ENCODE data around the gene DGKI. TPM values are rescaled to one million over a fixed set of nuclear protein-coding genes. Genes with fewer than 3 reads are reported as not detected.

Gene DGKI
- total RNA-seq, 4 donors from 2014 or later: 0.42 to 6.2 (median 2.0) TPM

DNA sequence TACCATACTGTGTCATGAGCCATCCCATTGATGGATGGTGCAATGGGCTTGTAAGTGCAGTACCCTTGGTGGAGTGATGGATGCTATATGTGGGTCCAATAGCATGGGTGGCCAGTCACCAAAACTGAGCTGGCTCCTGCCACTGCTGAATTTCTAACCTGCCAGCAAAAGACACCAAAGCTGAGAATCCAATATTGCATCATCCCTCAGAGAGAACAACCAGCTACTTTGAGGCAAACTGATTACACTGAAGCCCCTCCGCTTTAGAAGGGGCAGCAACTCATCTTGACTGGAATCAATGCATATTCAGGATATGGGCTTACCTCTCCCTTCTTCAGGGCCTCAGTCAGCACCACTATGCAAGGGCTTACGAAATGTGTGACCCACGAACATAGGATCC, 211.6 kb downstream of the DGKI start:
- Histone ChIP-seq H3K27me3 (peaks cover under 1% of the 10 kb centered on the region), H3K27ac (no peak overlapping the region), H3K9me3 (no peaks in the 10 kb centered on the region), H3K4me1 (no peaks in the 10 kb centered on the region), H3K36me3 (no peaks in the 10 kb centered on the region), H3K4me3 (no peak overlapping the region)
- 94% methylated on average over 3 of the region's 3 CpGs for WGBS
- no peak for DNase-seq (ENCODE audit: low spot score in 2 of 2)
- TF ChIP-seq POLR2AphosphoS5 (IDR thresholded peaks at IDR 0.05) (no peak), POLR2A (IDR thresholded peaks at IDR 0.05) (no peak), EP300 (IDR thresholded peaks at IDR 0.05) (no peak)
- TF ChIP-seq, protein P1, sequence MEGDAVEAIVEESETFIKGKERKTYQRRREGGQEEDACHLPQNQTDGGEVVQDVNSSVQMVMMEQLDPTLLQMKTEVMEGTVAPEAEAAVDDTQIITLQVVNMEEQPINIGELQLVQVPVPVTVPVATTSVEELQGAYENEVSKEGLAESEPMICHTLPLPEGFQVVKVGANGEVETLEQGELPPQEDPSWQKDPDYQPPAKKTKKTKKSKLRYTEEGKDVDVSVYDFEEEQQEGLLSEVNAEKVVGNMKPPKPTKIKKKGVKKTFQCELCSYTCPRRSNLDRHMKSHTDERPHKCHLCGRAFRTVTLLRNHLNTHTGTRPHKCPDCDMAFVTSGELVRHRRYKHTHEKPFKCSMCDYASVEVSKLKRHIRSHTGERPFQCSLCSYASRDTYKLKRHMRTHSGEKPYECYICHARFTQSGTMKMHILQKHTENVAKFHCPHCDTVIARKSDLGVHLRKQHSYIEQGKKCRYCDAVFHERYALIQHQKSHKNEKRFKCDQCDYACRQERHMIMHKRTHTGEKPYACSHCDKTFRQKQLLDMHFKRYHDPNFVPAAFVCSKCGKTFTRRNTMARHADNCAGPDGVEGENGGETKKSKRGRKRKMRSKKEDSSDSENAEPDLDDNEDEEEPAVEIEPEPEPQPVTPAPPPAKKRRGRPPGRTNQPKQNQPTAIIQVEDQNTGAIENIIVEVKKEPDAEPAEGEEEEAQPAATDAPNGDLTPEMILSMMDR (IDR thresholded peaks at IDR 0.05): no peak

DNA sequence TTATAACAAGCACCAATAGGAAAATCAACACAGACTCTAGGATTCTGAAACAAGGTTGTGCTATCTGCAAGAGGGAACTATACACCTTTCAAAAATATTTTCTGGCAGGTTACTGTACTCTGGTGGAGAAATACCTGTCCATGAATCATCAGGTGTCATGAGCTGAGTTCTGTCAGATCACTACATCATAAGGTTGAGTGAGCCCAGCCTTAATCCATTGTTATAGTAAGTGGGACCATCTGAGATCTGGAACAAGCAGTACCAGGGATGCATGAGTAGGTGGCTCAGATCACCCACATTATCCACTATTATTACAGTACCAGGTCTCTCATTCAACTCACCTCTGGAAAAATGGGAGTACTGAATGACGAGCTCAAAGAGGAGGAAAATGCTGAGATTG, 212.4 kb downstream of the DGKI start:
- H3K27ac ChIP-seq: no peak overlapping the region
- H3K4me1 ChIP-seq: no peaks in the 10 kb centered on the region
- H3K9me3 ChIP-seq: no peaks in the 10 kb centered on the region
- H3K27me3 ChIP-seq: no peaks in the 10 kb centered on the region
- TF ChIP-seq, protein P1 (IDR thresholded peaks at IDR 0.05): no peak
- TF ChIP-seq POLR2A (IDR thresholded peaks at IDR 0.05) (no peak), POLR2AphosphoS5 (IDR thresholded peaks at IDR 0.05) (no peak), EP300 (IDR thresholded peaks at IDR 0.05) (no peak)
- WGBS: 85% methylated on average over 1 of the region's 1 CpG
- H3K36me3 ChIP-seq: no peaks in the 10 kb centered on the region
- DNase-seq (ENCODE audit: low spot score in 2 of 2): no peak
- no peak overlapping the region for H3K4me3 ChIP-seq

DNA sequence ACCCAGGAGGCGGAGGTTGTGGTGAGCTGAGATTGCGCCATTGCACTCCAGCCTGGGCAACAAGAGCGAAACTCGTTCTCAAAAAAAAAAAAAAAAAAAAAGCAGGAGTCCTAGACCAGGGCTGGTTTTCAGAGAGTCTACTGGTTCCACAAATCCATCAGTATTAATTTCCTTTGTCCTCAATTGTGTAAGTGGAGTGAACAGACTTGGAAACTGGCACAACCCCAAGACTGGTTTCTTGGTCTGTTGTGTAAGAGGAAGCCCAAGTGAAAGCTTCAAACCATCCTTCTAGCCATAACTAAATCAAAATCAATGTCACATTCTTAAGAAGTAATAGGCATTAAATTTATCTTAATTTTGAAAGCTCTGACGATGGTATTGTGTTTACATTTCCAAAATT, 213.6 kb downstream of the DGKI start:
- Histone ChIP-seq H3K4me3 (no peak overlapping the region), H3K36me3 (no peaks in the 10 kb centered on the region), H3K9me3 (no peaks in the 10 kb centered on the region), H3K4me1 (no peaks in the 10 kb centered on the region), H3K27ac (no peak overlapping the region), H3K27me3 (peaks cover 4% of the 10 kb centered on the region)
- no peak for DNase-seq (ENCODE audit: low spot score in 2 of 2)
- TF ChIP-seq, protein P1 (IDR thresholded peaks at IDR 0.05): no peak
- TF ChIP-seq POLR2A (IDR thresholded peaks at IDR 0.05): no peak
- no peak for TF ChIP-seq EP300 (IDR thresholded peaks at IDR 0.05)
- no peak for TF ChIP-seq POLR2AphosphoS5 (IDR thresholded peaks at IDR 0.05)
- 85% methylated on average over 5 of the region's 5 CpGs for WGBS

DNA sequence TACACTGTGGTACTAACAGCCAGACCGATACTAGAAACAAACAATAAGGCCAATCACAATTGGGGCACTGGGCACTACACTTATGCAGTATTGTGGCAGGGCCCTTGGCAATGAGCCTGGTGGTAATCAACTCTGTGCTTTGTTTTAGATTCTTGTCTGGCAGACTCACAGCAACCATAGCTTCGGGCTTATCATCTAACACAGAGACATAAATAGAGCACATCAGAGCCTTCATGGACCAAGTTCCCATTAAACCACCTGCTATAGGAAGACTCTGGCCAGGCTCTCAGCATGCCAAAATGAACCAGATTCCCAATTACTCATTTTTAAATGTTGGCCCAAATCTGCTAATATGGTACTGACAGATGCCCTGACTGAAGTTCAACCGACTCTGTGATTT, 218.6 kb downstream of the DGKI start:
- DNase-seq (ENCODE audit: low spot score in 2 of 2): no peak
- TF ChIP-seq POLR2A (IDR thresholded peaks at IDR 0.05): no peak
- TF ChIP-seq EP300 (IDR thresholded peaks at IDR 0.05): no peak
- Histone ChIP-seq H3K4me3 (no peak overlapping the region), H3K36me3 (no peaks in the 10 kb centered on the region), H3K27ac (no peak overlapping the region), H3K27me3 (peaks cover 8% of the 10 kb centered on the region), H3K4me1 (no peaks in the 10 kb centered on the region), H3K9me3 (no peaks in the 10 kb centered on the region)
- WGBS: 54% methylated on average over 3 of the region's 3 CpGs

DNA sequence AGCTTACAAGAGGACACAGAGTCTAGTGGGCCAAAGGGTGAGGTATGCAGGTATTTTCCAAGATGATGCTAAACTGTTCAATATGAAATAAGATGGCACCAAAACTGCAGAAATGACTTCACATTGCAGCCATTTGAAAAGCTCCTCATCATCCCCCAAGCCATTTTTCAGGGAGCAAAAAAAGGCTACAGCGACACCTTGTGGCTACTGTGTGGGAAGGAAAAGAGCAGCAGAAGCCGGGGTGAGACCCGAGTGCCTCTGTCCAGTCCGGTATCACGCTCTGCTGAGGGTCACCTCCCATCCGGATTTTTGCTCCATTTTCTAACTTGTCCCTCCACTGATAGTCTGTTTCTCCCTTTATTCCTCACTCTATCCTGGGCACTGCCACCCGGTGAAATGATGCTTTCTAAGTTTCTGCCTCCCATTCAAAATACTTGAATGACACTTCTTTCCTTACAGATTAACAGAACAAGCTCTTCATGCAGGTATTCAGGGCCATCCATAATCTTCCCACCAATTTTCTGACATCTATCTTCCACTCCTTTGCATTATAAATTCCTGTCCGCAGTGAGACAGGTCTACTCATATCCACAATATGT, 220.2 kb downstream of the DGKI start:
- Histone ChIP-seq H3K4me1 (no peaks in the 10 kb centered on the region), H3K27me3 (peaks cover 8% of the 10 kb centered on the region), H3K27ac (no peak overlapping the region), H3K9me3 (no peaks in the 10 kb centered on the region), H3K36me3 (no peaks in the 10 kb centered on the region), H3K4me3 (no peak overlapping the region)
- TF ChIP-seq, protein P1 (IDR thresholded peaks at IDR 0.05): peak in 1 of 2 donors; percentile 62
- TF ChIP-seq POLR2AphosphoS5 (IDR thresholded peaks at IDR 0.05): no peak
- no peak for TF ChIP-seq EP300 (IDR thresholded peaks at IDR 0.05)
- no peak for TF ChIP-seq POLR2A (IDR thresholded peaks at IDR 0.05)
- no peak for DNase-seq (ENCODE audit: low spot score in 2 of 2)
- WGBS: 16% methylated on average over 8 of the region's 8 CpGs

DNA sequence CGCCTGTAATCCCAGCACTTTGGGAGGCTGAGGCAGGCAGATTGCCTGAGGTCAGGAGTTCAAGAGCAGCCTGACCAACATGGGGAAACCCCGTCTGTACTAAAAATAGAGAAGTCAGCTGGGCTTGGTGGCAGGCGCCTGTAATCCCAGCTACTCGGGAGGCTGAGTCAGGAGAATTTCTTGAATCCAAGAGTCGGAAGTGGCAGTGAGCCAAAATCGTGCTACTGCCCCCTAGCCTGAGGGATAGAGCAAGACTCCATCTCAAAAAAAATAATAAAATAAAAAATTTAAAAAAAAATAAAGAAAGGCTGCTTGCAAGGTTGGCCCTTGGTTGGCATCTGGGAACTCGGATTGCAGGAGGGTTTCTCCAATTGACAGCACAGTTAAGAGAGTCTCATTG, 221.6 kb downstream of the DGKI start:
- H3K27ac ChIP-seq: no peak overlapping the region
- TF ChIP-seq, protein P1 (IDR thresholded peaks at IDR 0.05): no peak
- no peak for TF ChIP-seq POLR2A (IDR thresholded peaks at IDR 0.05)
- TF ChIP-seq EP300 (IDR thresholded peaks at IDR 0.05): no peak
- no peak for TF ChIP-seq POLR2AphosphoS5 (IDR thresholded peaks at IDR 0.05)
- no peak overlapping the region for H3K4me3 ChIP-seq
- no peaks in the 10 kb centered on the region for H3K9me3 ChIP-seq
- 68% methylated on average over 7 of the region's 7 CpGs for WGBS
- H3K36me3 ChIP-seq: no peaks in the 10 kb centered on the region
- H3K4me1 ChIP-seq: no peaks in the 10 kb centered on the region
- no peak for DNase-seq (ENCODE audit: low spot score in 2 of 2)
- H3K27me3 ChIP-seq: peaks cover 8% of the 10 kb centered on the region

Measured in suprapubic skin (tissue), 4 donors.